Measurements from ENCODE around the gene PRELID3B. TPM values are rescaled to one million over a fixed set of nuclear protein-coding genes. Genes with fewer than 3 reads are reported as not detected.
"Not testable (repeated sequence)": the region's sequence is repeated elsewhere in the genome, so short reads cannot be mapped to it uniquely, and the experiment has no call there.

The PRELID3B gene
- total and polyA plus RNA-seq, 2 of the 8 experiments (the other 6 are each of a cell fraction or from before 2014, with no cell fraction given) = 8.1 to 50.5 TPM

DNA sequence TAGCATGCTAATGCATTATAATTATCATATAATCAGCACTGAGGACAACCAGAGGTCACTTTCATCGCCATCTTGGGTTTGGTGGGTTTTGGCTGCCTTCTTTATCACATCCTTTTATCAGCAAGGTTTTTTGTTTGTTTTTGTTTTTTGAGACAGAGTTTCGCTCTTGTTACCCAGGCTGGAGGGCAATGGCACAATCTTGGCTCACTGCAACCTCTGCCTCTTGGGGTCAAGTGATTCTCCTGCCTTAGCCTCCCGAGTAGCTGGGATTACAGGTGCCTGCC lies 30.8 kb downstream of the PRELID3B start:
- H3K23ac ChIP-seq (ENCODE audit: insufficient read length); H3K23me2 ChIP-seq (ENCODE audit: low read depth, low read length); H3K18ac ChIP-seq (ENCODE audit: extremely low read depth, low read length); H3K27ac ChIP-seq (ENCODE audit: low read depth, low read length); H3K9me3 ChIP-seq (ENCODE audit: insufficient read depth in 2 of 2, low read depth in 1 of 2, low read length in 1 of 2); POLR2A ChIA-PET (ENCODE audit: partially characterized antibody); H3K79me1 ChIP-seq (ENCODE audit: low read depth, low read length); H3K9ac ChIP-seq (replicated peaks in 1 of 4; ENCODE audit: extremely low read depth in 1 of 4, low read depth in 3 of 4, low read length in 3 of 4); FAIRE-seq; H2BK5ac ChIP-seq (ENCODE audit: low read depth, low read length); H4K5ac ChIP-seq (ENCODE audit: insufficient read length, low read depth, low read length); H3K4me2 ChIP-seq (ENCODE audit: insufficient read depth in 1 of 2, low read depth in 2 of 2, low read length in 2 of 2); H3K27me3 ChIP-seq (replicated peaks in 1 of 4; ENCODE audit: control insufficient read depth in 3 of 4, extremely low read depth in 1 of 4, insufficient read depth in 3 of 4, low read length in 3 of 4); H2BK12ac ChIP-seq (ENCODE audit: low read depth, low read length); H3K56ac ChIP-seq (replicated peaks; ENCODE audit: insufficient read length, low read depth, low read length); H3K14ac ChIP-seq (ENCODE audit: insufficient read length); H4K91ac ChIP-seq (replicated peaks; ENCODE audit: insufficient read length, low read length); H3K4me1 ChIP-seq (replicated peaks in 1 of 4; ENCODE audit: control insufficient read depth in 3 of 4, insufficient read depth in 4 of 4, low read length in 3 of 4); H2BK15ac ChIP-seq (ENCODE audit: low read length); DNase-seq (ENCODE audit: low read depth in 1 of 2, low spot score in 2 of 2); H2AK5ac ChIP-seq (ENCODE audit: low read depth, low read length); H2AFZ ChIP-seq (ENCODE audit: low read length); H2BK20ac ChIP-seq (ENCODE audit: low read length); H3K4me3 ChIP-seq (ENCODE audit: extremely low read depth in 1 of 4, insufficient read depth in 2 of 4, low read depth in 3 of 4, low read length in 4 of 4); H4K8ac ChIP-seq (ENCODE audit: extremely low read depth, insufficient read depth, low read length); H2BK120ac ChIP-seq (replicated peaks; ENCODE audit: low read depth, low read length); H3K36me3 ChIP-seq (ENCODE audit: control insufficient read depth in 2 of 4, insufficient read depth in 4 of 4, low read length in 3 of 4); H3K4ac ChIP-seq (replicated peaks; ENCODE audit: insufficient read length, low read depth, low read length); H3K79me2 ChIP-seq (ENCODE audit: control insufficient read depth in 1 of 2, insufficient read depth in 2 of 2, low read length in 2 of 2); H4K20me1 ChIP-seq (replicated peaks in 1 of 2; ENCODE audit: control insufficient read depth in 1 of 2, insufficient read depth in 2 of 2, low read length in 2 of 2): not testable (repeated sequence)
- CTCF ChIA-PET (ENCODE audit: partially characterized antibody) = interaction anchor here (1.0 to 1.3 kb wide), 3 partner anchors 11 to 443 kb away, joined by 3 read pairs; no protein-coding TSS in a partner anchor
- 98% methylated on average over 3 of the region's 3 CpGs; no CpG with 5 or more reads in 1 of the 2 experiments for WGBS, 2 experiments (ENCODE audit: extremely low coverage in 1 of 2, insufficient coverage in 1 of 2, insufficient read length in 1 of 2, insufficient replicate concordance in 2 of 2, low coverage in 1 of 2, low lambda C conversion rate in 2 of 2, missing lambda C conversion rate in 1 of 2)
